GM12878 (cell line): ENCODE data around the gene BAZ1B.

Experiments
- EP300 ChIP-seq, 2 experiments: fragments of 150-350 bp in 1 of 2; IDR thresholded peaks; 2 replicates each; pipeline ENCODE4 v1.6.1; 2011 to 2012; ENCODE audit warnings: low read depth in 2 of 2, low read length in 2 of 2, borderline replicate concordance in 1 of 2, improper control_type of control experiment in 1 of 2, inconsistent platforms in 1 of 2; ENCODE audit not compliant: control insufficient read depth in 1 of 2
- EZH2 ChIP-seq: IDR thresholded peaks from 2 replicates; pipeline ENCODE4 v1.6.1; 2012; ENCODE audit warnings: low read depth, mild to moderate bottlenecking, control low read depth, inconsistent platforms, low read length, borderline replicate concordance; ENCODE audit not compliant: control insufficient read depth
- FOS ChIP-seq: IDR thresholded peaks from 3 replicates; pipeline ENCODE4 v1.6.1; 2011; ENCODE audit warnings: borderline replicate concordance; ENCODE audit not compliant: insufficient read length; ENCODE audit errors: extremely low read depth
- FOXM1 ChIP-seq: IDR thresholded peaks from 2 replicates; pipeline ENCODE4 v1.6.1; 2012; ENCODE audit warnings: low read depth, mild to moderate bottlenecking, inconsistent platforms, low read length, moderate library complexity
- HDAC6 ChIP-seq: fragments of 200-600 bp; sonication (generic); IDR thresholded peaks from one replicate; pipeline ENCODE4 v1.8.0; 2017; ENCODE audit warnings: antibody characterized with exemption; ENCODE audit not compliant: unreplicated experiment
- KDM1A ChIP-seq: fragments of 200-600 bp; sonication (generic); IDR thresholded peaks from 2 replicates; pipeline ENCODE4 v1.6.1; 2016; ENCODE audit warnings: borderline replicate concordance
- POLR2A ChIP-seq: IDR thresholded peaks from 2 replicates; pipeline ENCODE4 v1.6.1; 2011; ENCODE audit warnings: low read depth, mild to moderate bottlenecking, low read length
- RAD21 ChIP-seq: IDR thresholded peaks from 2 replicates; pipeline ENCODE4 v1.6.1; 2011; ENCODE audit warnings: mild to moderate bottlenecking, low read depth, low read length, moderate library complexity; ENCODE audit not compliant: insufficient read depth
- SREBF1 ChIP-seq: IDR thresholded peaks from 2 replicates; pipeline ENCODE4 v1.6.1; 2012; ENCODE audit warnings: mild to moderate bottlenecking, low read length
- STAT1 ChIP-seq: fragments of 450-650 bp; conservative IDR thresholded peaks from 2 replicates; pipeline ENCODE4 v1.6.1; 2014; ENCODE audit warnings: antibody characterized with exemption, mild to moderate bottlenecking
- TF ChIP-seq, protein P1 (sequence below), 3 experiments: IDR thresholded peaks in 2 of 3; conservative IDR thresholded peaks in 1 of 3; 2 replicates each; pipeline ENCODE4 v1.5.1; 2011; ENCODE audit warnings: low read depth in 3 of 3, low read length in 3 of 3, mild to moderate bottlenecking in 3 of 3, control low read depth in 2 of 3, moderate library complexity in 2 of 3, inconsistent platforms in 1 of 3, mixed read lengths in 1 of 3; ENCODE audit not compliant: control insufficient read depth in 2 of 3, insufficient read depth in 1 of 3; ENCODE audit errors: extremely low read depth in 1 of 3
- TF ChIP-seq, protein P2 (sequence below): fragments of 450-650 bp; IDR thresholded peaks from 2 replicates; pipeline ENCODE4 v1.6.1; 2018; ENCODE audit warnings: borderline replicate concordance, mild to moderate bottlenecking; ENCODE audit not compliant: partially characterized antibody
- TF ChIP-seq, protein P3 (sequence below): IDR thresholded peaks from 2 replicates; pipeline ENCODE4 v1.6.1; 2012; ENCODE audit warnings: low read depth, low read length, improper control_type of control experiment

DNA sequence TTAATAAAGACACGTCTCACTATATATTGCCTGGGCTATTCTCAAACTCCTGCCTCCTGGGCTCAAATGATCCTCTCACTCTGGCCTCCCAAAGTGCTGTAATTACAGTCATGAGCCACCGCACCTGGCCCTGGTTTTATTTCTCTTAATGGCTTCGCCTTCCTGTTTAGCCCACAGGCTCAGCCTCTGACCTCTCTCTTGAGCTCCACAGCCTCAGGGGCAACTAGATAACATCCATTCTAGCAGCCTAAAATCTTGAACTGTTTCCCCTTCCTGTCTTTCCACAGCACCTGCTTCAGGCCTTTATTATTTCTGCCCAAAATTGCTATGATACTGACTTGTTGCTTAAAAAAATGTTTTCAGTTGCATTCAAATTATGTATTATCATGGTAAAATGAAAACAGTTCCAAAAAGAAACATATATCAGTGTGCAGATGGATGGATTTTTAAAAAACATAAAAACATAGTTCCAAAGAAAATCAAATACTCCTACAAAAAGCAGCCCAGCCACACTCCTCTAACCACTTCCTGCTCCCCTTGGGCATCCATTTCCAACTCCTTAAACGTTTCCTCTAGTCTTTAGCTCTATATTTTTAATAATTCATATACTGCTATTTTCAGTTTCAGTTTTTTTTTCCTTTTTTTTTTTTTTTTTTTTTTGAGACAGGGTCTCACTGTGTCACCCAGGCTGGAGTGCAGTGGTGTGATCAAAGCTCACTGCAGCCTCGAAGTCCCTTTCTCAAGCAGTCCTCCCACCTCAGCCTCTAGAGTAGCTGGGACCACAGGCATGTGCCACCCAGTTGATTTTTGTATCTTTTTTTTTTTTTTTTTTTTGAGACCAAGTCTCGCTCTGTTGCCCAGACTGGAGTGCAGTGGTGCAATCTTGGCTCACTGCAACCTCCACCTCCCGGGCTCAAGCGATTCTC is 5.1 kb upstream of the BAZ1B start:
- no peak for TF ChIP-seq STAT1
- TF ChIP-seq, protein P1, sequence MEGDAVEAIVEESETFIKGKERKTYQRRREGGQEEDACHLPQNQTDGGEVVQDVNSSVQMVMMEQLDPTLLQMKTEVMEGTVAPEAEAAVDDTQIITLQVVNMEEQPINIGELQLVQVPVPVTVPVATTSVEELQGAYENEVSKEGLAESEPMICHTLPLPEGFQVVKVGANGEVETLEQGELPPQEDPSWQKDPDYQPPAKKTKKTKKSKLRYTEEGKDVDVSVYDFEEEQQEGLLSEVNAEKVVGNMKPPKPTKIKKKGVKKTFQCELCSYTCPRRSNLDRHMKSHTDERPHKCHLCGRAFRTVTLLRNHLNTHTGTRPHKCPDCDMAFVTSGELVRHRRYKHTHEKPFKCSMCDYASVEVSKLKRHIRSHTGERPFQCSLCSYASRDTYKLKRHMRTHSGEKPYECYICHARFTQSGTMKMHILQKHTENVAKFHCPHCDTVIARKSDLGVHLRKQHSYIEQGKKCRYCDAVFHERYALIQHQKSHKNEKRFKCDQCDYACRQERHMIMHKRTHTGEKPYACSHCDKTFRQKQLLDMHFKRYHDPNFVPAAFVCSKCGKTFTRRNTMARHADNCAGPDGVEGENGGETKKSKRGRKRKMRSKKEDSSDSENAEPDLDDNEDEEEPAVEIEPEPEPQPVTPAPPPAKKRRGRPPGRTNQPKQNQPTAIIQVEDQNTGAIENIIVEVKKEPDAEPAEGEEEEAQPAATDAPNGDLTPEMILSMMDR (IDR thresholded peaks at IDR 0.05 in 2 of 3, conservative IDR thresholded peaks at IDR 0.05 in 1 of 3; ENCODE audit: control insufficient read depth in 2 of 3, extremely low read depth in 1 of 3, insufficient read depth in 1 of 3, low read depth in 3 of 3, low read length in 3 of 3): no peak
- no peak for TF ChIP-seq EP300 (IDR thresholded peaks at IDR 0.05; ENCODE audit: borderline replicate concordance in 1 of 2, control insufficient read depth in 1 of 2, low read depth in 2 of 2, low read length in 2 of 2)
- no peak for TF ChIP-seq KDM1A
- TF ChIP-seq FOS: no peak
- no peak for TF ChIP-seq POLR2A
- TF ChIP-seq, protein P2, sequence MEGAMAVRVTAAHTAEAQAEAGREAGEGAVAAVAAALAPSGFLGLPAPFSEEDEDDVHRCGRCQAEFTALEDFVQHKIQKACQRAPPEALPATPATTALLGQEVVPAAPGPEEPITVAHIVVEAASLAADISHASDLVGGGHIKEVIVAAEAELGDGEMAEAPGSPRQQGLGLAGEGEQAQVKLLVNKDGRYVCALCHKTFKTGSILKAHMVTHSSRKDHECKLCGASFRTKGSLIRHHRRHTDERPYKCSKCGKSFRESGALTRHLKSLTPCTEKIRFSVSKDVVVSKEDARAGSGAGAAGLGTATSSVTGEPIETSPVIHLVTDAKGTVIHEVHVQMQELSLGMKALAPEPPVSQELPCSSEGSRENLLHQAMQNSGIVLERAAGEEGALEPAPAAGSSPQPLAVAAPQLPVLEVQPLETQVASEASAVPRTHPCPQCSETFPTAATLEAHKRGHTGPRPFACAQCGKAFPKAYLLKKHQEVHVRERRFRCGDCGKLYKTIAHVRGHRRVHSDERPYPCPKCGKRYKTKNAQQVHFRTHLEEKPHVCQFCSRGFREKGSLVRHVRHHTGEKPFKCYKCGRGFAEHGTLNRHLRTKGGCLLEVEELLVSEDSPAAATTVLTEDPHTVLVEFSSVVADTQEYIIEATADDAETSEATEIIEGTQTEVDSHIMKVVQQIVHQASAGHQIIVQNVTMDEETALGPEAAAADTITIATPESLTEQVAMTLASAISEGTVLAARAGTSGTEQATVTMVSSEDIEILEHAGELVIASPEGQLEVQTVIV: no peak
- TF ChIP-seq RAD21: no peak
- no peak for TF ChIP-seq HDAC6
- TF ChIP-seq FOXM1: no peak
- no peak for TF ChIP-seq EZH2
- TF ChIP-seq, protein P3, sequence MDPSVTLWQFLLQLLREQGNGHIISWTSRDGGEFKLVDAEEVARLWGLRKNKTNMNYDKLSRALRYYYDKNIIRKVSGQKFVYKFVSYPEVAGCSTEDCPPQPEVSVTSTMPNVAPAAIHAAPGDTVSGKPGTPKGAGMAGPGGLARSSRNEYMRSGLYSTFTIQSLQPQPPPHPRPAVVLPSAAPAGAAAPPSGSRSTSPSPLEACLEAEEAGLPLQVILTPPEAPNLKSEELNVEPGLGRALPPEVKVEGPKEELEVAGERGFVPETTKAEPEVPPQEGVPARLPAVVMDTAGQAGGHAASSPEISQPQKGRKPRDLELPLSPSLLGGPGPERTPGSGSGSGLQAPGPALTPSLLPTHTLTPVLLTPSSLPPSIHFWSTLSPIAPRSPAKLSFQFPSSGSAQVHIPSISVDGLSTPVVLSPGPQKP: no peak
- no peak for TF ChIP-seq SREBF1
